Naive thymus-derived CD8-positive, alpha-beta T cell (primary cell): ENCODE measurements around the gene ACSL4. TPM values are rescaled to one million over a fixed set of nuclear protein-coding genes. Genes with fewer than 3 reads are reported as not detected.

Source experiments
- ATAC-seq, 2 donors: fragments of 150-1000 bp; cut with Tn5 transposase in 1 of 2; sonication (Bioruptor Pico), chemical (Tn5 transposase) in 1 of 2; 1 replicate in 1 of 2; 2 replicates in 1 of 2; pipeline ENCODE4 v1.10.0; 2021; ENCODE audit warnings: mild to moderate bottlenecking in 2 of 2, moderate library complexity in 2 of 2
- POLR2A ChIA-PET: fragments of 350-600 bp; sonication (Branson Sonifier 250); formaldehyde crosslinking; loops from one replicate; lab custom pipeline; 2021; ENCODE audit warnings: antibody characterized with exemption; lab: Charles Lee
- DNase-seq, 10 donors: peaks; one replicate each; pipeline versions ENCODE4 v3.0.0 to v3.0.0-alpha.2; 2020 to 2022
- H3K27ac Mint-ChIP-seq, 10 donors: one replicate each; pipeline ENCODE4 v1.8.0; 2020 to 2022; ENCODE audit warnings: mild to moderate bottlenecking in 10 of 10, mixed read lengths in 10 of 10, moderate library complexity in 4 of 10, inconsistent platforms in 1 of 10
- H3K27me3 Mint-ChIP-seq, 5 donors: one replicate each; pipeline ENCODE4 v1.8.0; 2021 to 2022; ENCODE audit warnings: mixed read lengths in 5 of 5
- H3K36me3 Mint-ChIP-seq, 3 donors: one replicate each; pipeline ENCODE4 v1.8.0; 2020 to 2022; ENCODE audit warnings: mixed read lengths in 3 of 3, mild to moderate bottlenecking in 2 of 3, inconsistent platforms in 1 of 3
- H3K4me1 Mint-ChIP-seq, 4 donors: one replicate each; pipeline ENCODE4 v1.8.0; 2021 to 2022; ENCODE audit warnings: mixed read lengths in 4 of 4
- H3K4me3 Mint-ChIP-seq, 10 donors: one replicate each; pipeline ENCODE4 v1.8.0; 2020 to 2022; ENCODE audit warnings: mild to moderate bottlenecking in 10 of 10, mixed read lengths in 10 of 10, moderate library complexity in 6 of 10, inconsistent platforms in 1 of 10
- H3K9me3 Mint-ChIP-seq, 9 donors: one replicate each; pipeline ENCODE4 v1.8.0; 2020 to 2022; ENCODE audit warnings: mixed read lengths in 9 of 9, mild to moderate bottlenecking in 3 of 9, inconsistent platforms in 1 of 9, moderate library complexity in 1 of 9
- polyA plus RNA-seq, 3 donors: library from polyadenylated mRNA; unstranded; fragments of 300-500 nt; fragmentation: Illumina TruSeq; gene quantifications; one replicate each; pipeline ENCODE4 v1.2.3, GENCODE V29; 2021
- total RNA-seq, 8 experiments: library from RNA in 2 of 8; stranded (reverse) in 2 of 8; gene quantifications; one replicate each; pipeline ENCODE4 v1.2.3 and lab custom pipeline; 2021 to 2026

ACSL4 gene
- total RNA-seq, result 10 to 100 TPM; 21.5 to 22.0 TPM
- 1 to 10 TPM; 6.5 to 8.6 (median 7.6) TPM for polyA plus RNA-seq
- total RNA-seq (lab: John Stamatoyannopoulos, UW), result 30.6 to 234 (median 64.9) reads per million in 6 experiments

- ATAC-seq (peak; percentile 89), DNase-seq (peak; percentile 68 to 90 (median 82))
- POLR2A ChIA-PET, result interaction anchor here (1.9 kb wide), 1 partner anchor 585 kb away, joined by 8 read pairs; the partner anchor contains the start of gene AMMECR1
- Mint-ChIP-seq H3K9me3 (no peaks in the 10 kb centered on the region), H3K27me3 (no peaks in the 10 kb centered on the region), H3K36me3 (peaks cover 0 to 9% (median 2%) of the 10 kb centered on the region in 3 donors), H3K4me1 (peaks cover 7 to 42% (median 31%) of the 10 kb centered on the region in 4 donors), H3K27ac (peak within 1 kb of the TSS; percentile 93 to 98 (median 97)), H3K4me3 (peak within 1 kb of the TSS; percentile 92 to 100 (median 98))
Observed at GRCh38 chrX:109732807-109733612, at the start of gene ACSL4. TSS of gene ACSL4 (minus strand) at chrX:109733257. CDS start at chrX:109683363, 49,894 bp downstream.

GRCh38 chrX:109777749-109778148, 44.7 kb upstream of the ACSL4 start:
- ATAC-seq (no peak), DNase-seq (no peak)
- Mint-ChIP-seq H3K27ac (no peak overlapping the region), H3K4me3 (no peak overlapping the region), H3K9me3 (no peaks in the 10 kb centered on the region), H3K27me3 (no peaks in the 10 kb centered on the region), H3K36me3 (no peaks in the 10 kb centered on the region), H3K4me1 (no peaks in the 10 kb centered on the region)
- POLR2A ChIA-PET, result no interaction called here

GRCh38 chrX:109776986-109777385, 43.9 kb upstream of the ACSL4 start:
- H3K9me3 Mint-ChIP-seq, result no peaks in the 10 kb centered on the region
- POLR2A ChIA-PET, result no interaction called here
- H3K36me3 Mint-ChIP-seq, result no peaks in the 10 kb centered on the region
- H3K27me3 Mint-ChIP-seq, result no peaks in the 10 kb centered on the region
- ATAC-seq (no peak), DNase-seq (no peak)
- H3K4me1 Mint-ChIP-seq, result no peaks in the 10 kb centered on the region
- no peak overlapping the region for H3K4me3 Mint-ChIP-seq
- no peak overlapping the region for H3K27ac Mint-ChIP-seq

GRCh38 chrX:109776432-109776831, 43.4 kb upstream of the ACSL4 start:
- no peak for DNase-seq
- POLR2A ChIA-PET, result no interaction called here
- no peaks in the 10 kb centered on the region for H3K9me3 Mint-ChIP-seq
- H3K27ac Mint-ChIP-seq, result no peak overlapping the region
- H3K36me3 Mint-ChIP-seq, result no peaks in the 10 kb centered on the region
- H3K4me3 Mint-ChIP-seq, result no peak overlapping the region
- no peak for ATAC-seq
- no peaks in the 10 kb centered on the region for H3K4me1 Mint-ChIP-seq
- H3K27me3 Mint-ChIP-seq, result no peaks in the 10 kb centered on the region

- no peak overlapping the region for H3K27ac Mint-ChIP-seq
- ATAC-seq (no peak), DNase-seq (no peak)
- POLR2A ChIA-PET, result no interaction called here
- no peaks in the 10 kb centered on the region for H3K4me1 Mint-ChIP-seq
- no peaks in the 10 kb centered on the region for H3K9me3 Mint-ChIP-seq
- no peaks in the 10 kb centered on the region for H3K36me3 Mint-ChIP-seq
- no peak overlapping the region for H3K4me3 Mint-ChIP-seq
- no peaks in the 10 kb centered on the region for H3K27me3 Mint-ChIP-seq
Observed at GRCh38 chrX:109775386-109775785, 42.3 kb upstream of the ACSL4 start.

- Mint-ChIP-seq H3K9me3 (peaks cover 0 to 5% (median 2%) of the 10 kb centered on the region in 9 donors), H3K27me3 (no peaks in the 10 kb centered on the region), H3K27ac (no peak overlapping the region), H3K36me3 (peaks cover 0 to 5% (median 0%) of the 10 kb centered on the region in 3 donors), H3K4me1 (no peaks in the 10 kb centered on the region), H3K4me3 (no peak overlapping the region)
- DNase-seq (no peak), ATAC-seq (no peak)
- POLR2A ChIA-PET, result no interaction called here
Observed at GRCh38 chrX:109774706-109775105, 41.6 kb upstream of the ACSL4 start.

- peaks cover 0 to 11% (median 2%) of the 10 kb centered on the region in 9 donors for H3K9me3 Mint-ChIP-seq
- H3K27ac Mint-ChIP-seq, result no peak overlapping the region
- POLR2A ChIA-PET, result no interaction called here
- DNase-seq (no peak), ATAC-seq (no peak)
- no peaks in the 10 kb centered on the region for H3K4me1 Mint-ChIP-seq
- H3K4me3 Mint-ChIP-seq, result no peak overlapping the region
- H3K36me3 Mint-ChIP-seq, result peaks cover 0 to 7% (median 0%) of the 10 kb centered on the region in 3 donors
- no peaks in the 10 kb centered on the region for H3K27me3 Mint-ChIP-seq
Observed at GRCh38 chrX:109774136-109774535, 41.1 kb upstream of the ACSL4 start.

GRCh38 chrX:109773374-109773773, 40.3 kb upstream of the ACSL4 start:
- Mint-ChIP-seq H3K36me3 (peaks cover 0 to 7% (median 0%) of the 10 kb centered on the region in 3 donors), H3K9me3 (peaks cover 0 to 14% (median 2%) of the 10 kb centered on the region in 9 donors), H3K4me3 (no peak overlapping the region), H3K27me3 (no peaks in the 10 kb centered on the region), H3K27ac (no peak overlapping the region), H3K4me1 (no peaks in the 10 kb centered on the region)
- POLR2A ChIA-PET, result no interaction called here
- DNase-seq, result no peak
- no peak for ATAC-seq

- Mint-ChIP-seq H3K9me3 (peaks cover 0 to 33% (median 7%) of the 10 kb centered on the region in 9 donors), H3K36me3 (peaks cover 0 to 13% (median 0%) of the 10 kb centered on the region in 3 donors), H3K4me1 (no peaks in the 10 kb centered on the region), H3K27me3 (no peaks in the 10 kb centered on the region), H3K27ac (no peak overlapping the region), H3K4me3 (no peak overlapping the region)
- no peak for DNase-seq
- no peak for ATAC-seq
- POLR2A ChIA-PET, result no interaction called here
Observed at GRCh38 chrX:109770780-109771179, 37.7 kb upstream of the ACSL4 start.

- Mint-ChIP-seq H3K9me3 (peaks cover 0 to 6% (median 0%) of the 10 kb centered on the region in 9 donors), H3K36me3 (no peaks in the 10 kb centered on the region), H3K27ac (no peak overlapping the region), H3K27me3 (peaks cover 0 to 6% (median 0%) of the 10 kb centered on the region in 5 donors), H3K4me3 (no peak overlapping the region), H3K4me1 (peaks cover 4 to 8% (median 6%) of the 10 kb centered on the region in 4 donors)
- POLR2A ChIA-PET, result no interaction called here
- no peak for ATAC-seq
- DNase-seq, result no peak
Observed at GRCh38 chrX:109760922-109761250, 27.8 kb upstream of the ACSL4 start.

GRCh38 chrX:109760209-109760921, 27.3 kb upstream of the ACSL4 start:
- ATAC-seq, result no peak
- POLR2A ChIA-PET, result no interaction called here
- Mint-ChIP-seq H3K27ac (peak overlapping the region in 1 of 10 donors; percentile 11), H3K4me1 (peaks cover 4 to 8% (median 6%) of the 10 kb centered on the region in 4 donors), H3K9me3 (peaks cover 0 to 11% (median 2%) of the 10 kb centered on the region in 9 donors), H3K36me3 (peaks cover 0 to 3% (median 3%) of the 10 kb centered on the region in 3 donors), H3K27me3 (peaks cover 0 to 4% (median 0%) of the 10 kb centered on the region in 5 donors), H3K4me3 (no peak overlapping the region)
- DNase-seq, result no peak

GRCh38 chrX:109753256-109753655, 20.2 kb upstream of the ACSL4 start:
- Mint-ChIP-seq H3K4me3 (no peak overlapping the region), H3K36me3 (peaks cover 0 to 10% (median 7%) of the 10 kb centered on the region in 3 donors), H3K27ac (no peak overlapping the region), H3K27me3 (peaks cover 0 to 3% (median 1%) of the 10 kb centered on the region in 5 donors), H3K9me3 (peaks cover 0 to 24% (median 7%) of the 10 kb centered on the region in 9 donors), H3K4me1 (no peaks in the 10 kb centered on the region)
- no peak for ATAC-seq
- POLR2A ChIA-PET, result interaction anchor here (0.6 kb wide), 1 partner anchor 9 kb away, joined by 4 read pairs; no protein-coding TSS in a partner anchor
- DNase-seq, result no peak

- DNase-seq, result no peak
- POLR2A ChIA-PET, result no interaction called here
- H3K27ac Mint-ChIP-seq, result no peak overlapping the region
- peaks cover 0 to 24% (median 7%) of the 10 kb centered on the region in 9 donors for H3K9me3 Mint-ChIP-seq
- H3K4me1 Mint-ChIP-seq, result no peaks in the 10 kb centered on the region
- peaks cover 0 to 10% (median 7%) of the 10 kb centered on the region in 3 donors for H3K36me3 Mint-ChIP-seq
- no peak overlapping the region for H3K4me3 Mint-ChIP-seq
- no peak for ATAC-seq
- peaks cover 0 to 3% (median 1%) of the 10 kb centered on the region in 5 donors for H3K27me3 Mint-ChIP-seq
Observed at GRCh38 chrX:109751698-109752097, 18.6 kb upstream of the ACSL4 start.
